Measurements from ENCODE around the gene SF3B3.
"Not testable (repeated sequence)": the region's sequence is repeated elsewhere in the genome, so short reads cannot be mapped to it uniquely, and the experiment has no call there.

Gene SF3B3

DNA sequence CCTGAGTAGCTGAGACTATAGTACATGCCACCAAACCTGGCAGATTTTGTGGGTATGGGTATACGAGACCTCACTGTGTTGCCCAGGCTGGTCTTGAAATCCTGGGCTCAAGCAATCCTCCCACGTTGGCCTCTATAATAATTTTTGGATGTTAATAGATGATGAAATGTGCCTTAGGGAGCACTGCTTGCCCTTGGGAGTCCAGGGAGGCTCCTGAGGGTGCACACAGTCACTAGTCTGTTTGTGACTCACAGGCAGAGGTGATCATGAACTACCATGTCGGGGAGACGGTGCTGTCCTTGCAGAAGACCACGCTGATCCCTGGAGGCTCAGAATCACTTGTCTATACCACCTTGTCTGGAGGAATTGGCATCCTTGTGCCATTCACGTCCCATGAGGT, 46.1 kb downstream of the SF3B3 start:
- no peak for DNase-seq

DNA sequence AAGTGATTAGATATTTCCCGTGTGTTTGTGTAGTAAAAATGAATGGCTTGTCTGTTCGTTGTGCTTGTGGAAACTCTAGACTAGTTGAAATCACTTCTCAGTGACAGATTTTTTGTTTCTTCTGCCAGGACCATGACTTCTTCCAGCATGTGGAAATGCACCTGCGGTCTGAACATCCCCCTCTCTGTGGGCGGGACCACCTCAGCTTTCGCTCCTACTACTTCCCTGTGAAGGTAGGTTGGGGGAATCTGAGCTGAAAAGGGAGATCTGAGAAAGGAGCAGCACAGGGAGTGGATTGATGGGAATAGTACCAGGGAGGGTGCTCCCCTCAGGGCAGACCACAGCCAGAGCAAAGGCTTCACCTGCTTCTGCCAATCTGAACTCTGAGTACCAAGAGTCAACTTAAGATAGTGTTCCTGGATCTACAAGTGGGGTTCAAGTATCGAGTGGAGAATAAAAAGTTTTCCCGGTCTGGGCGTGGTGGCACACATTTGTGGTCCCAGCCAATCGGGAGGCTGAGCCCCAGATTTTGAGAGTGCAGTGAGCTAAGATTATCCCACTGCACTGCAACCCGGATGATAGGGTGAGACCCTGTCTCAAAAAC, 47.5 kb downstream of the SF3B3 start:
- DNase-seq = no peak

- DNase-seq = no peak
Measured at GRCh38 chr16:70571623-70572022, 48.0 kb downstream of the SF3B3 start.

DNA sequence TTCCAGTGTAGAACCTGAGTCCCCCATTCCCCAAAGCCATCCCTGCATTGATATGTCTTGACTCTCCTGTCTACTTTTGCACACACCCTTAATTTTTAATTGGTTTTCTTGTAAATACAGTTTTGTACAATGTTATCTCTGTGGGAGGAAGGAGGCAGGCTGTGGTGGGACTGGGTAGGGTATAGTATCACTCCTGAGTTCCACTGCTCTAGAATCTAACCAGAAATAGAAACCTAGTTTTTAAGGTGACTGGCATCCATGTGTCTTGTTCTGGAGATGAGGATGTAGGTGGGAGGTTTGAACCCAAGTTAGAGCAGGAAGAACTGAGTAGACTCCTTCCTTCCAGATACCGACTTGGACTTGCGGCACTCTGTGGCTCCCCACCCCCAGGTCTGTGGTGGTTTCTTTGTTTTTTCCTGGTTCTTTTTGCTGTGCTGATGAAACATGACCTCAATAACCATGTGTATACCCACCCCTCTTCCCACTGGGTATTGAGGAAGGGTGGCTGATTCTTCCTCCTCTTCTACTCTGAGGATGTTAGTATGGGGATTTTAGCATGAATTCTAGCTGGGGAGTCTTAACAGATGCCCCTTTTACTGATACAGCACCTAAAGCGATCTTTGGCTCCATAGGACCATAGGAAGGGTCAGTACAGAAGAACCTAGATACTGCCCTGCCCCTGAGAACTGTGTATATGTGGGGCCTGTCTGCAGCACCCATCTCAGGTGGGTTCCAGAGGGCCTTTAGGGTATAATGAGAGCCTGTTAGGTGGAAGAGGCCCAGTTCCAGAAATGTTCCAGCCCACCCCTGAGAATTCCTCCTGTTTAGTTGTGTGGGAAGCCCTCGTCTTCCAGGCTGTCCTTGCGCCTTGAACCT, 48.7 kb downstream of the SF3B3 start:
- no peak for DNase-seq

DNA sequence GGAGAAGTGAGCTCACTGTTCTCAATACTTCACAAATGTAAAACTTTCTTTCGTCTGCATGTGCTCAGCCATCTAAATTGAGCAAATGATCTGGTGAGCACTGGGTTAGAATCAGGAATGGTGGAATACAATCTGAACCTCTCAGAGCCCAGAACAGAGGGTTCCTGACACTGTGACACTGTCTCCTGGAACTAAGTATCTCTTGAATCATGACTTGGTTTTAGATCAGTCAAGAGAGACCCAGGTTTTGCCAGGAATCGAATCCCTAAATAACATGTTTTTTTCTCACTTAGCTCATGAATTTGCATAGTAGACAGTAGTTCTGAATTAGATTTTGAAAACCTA, 49.3 kb downstream of the SF3B3 start:
- no peak for DNase-seq

- DNase-seq = no peak
Measured at GRCh38 chr16:70573451-70574121, 50.0 kb downstream of the SF3B3 start.

DNA sequence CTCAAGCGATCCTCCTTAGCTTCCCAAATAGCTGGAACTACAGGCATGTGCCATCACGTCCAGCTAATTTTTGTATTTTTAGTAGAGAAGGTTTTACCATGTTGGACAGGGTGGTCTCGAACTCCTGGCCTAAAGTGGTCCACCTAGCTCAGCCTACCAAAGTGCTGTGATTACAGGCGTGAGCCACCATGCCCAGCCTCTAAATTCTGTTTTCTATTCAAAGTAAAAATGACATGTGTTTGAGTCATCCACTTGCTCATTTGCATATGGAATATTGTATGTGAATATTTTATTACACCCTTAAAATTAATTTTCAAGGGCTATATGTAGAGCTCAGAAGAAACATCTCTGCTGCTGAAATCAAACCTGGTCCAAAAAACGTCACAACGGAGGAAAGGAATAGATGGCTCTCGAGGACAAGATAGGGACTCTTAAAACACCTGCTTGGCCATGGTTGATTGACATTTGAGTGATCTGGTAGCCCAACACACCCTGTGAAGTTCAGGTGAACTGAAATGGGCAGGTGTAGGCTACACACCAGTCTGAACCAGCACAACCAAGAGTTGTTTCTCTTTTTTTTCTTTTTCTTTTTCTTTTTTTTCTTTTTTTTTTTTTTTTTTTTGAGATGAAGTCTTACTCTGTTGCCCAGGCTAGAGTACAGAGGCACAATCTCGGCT, 51.1 kb downstream of the SF3B3 start:
- no peak for DNase-seq

DNA sequence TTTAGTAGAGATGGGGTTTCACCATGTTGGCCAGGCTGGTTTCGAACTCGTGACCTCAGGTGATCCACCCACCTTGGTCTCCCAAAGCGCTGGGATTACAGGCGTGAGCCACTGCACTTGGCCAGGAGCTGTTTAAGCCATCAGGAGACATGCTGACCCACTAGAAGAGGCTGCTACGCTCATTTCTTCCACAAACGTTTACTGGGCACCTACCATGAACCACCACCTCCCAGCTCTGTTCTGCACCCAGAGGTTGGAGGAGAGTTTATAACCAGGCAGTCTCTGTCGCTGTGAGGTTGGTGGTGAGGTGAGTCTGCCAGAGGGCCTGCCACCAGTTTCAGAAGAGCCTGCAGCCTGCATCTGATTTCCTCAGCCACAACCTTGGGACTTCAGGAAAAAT, 51.8 kb downstream of the SF3B3 start:
- no peak for DNase-seq

- DNase-seq = peak; percentile 27 to 61
Measured at GRCh38 chr16:70576431-70577255, 53.0 kb downstream of the SF3B3 start.

DNA sequence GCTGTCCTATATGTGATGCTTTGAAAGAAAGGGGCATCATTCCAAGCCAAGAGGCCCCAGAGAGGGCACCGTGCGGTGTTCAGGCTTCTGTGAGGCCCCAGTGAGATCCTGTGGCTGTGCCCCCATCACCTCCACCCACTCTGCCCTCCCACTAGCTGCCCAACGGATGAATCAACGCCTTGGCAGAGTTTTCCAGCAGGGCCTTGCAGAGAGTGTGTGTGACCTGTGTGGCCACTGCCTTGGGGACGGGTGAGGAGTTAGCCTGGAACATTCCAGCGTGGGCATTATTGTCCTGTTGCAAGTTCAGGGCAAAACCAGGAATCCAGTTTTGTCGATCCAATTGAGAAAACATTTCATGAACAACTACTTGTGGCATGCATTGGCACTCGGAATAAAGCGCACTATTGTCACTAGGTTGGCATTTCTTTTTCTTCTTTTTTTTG, 53.7 kb downstream of the SF3B3 start:
- peak; percentile 48 to 76 for DNase-seq

DNA sequence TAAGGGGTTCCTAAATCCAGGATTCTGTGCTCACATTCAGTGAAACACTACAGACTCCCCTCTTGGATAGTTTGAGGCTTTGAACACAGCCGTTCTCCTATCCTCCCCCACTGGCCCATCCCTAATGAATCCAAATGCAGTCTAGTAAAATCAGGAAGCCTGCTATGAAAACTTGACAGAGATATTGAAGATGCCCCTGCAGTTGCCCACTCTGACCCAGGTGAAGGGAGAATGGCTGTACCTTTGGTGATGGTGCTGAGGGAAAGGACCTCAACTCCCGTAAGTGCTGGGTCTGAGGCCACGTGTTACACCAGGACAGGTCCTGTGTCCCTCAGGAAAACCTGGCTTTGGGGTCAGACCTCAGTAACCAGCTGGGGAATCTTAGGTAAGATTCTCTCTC, 54.4 kb downstream of the SF3B3 start:
- DNase-seq = no peak

DNA sequence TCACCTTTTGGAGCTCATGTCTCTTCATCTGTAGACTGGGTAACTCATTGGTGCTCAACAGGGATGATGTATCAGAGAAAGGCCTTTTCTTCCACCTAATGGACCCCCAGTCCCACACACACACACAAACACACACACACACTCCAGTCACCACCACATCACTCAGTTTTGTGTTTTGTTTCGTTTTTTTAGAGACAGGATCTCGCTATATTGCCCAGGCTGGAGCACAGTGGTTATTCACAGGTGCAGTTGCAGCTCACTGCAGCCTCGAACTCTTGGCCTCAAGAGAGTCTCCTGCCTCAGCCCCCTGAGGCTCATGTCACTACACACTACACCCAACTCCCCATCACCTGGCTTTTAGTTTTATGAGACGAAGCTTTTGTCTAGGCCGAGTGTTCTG, 55.6 kb downstream of the SF3B3 start:
- no peak for DNase-seq

DNA sequence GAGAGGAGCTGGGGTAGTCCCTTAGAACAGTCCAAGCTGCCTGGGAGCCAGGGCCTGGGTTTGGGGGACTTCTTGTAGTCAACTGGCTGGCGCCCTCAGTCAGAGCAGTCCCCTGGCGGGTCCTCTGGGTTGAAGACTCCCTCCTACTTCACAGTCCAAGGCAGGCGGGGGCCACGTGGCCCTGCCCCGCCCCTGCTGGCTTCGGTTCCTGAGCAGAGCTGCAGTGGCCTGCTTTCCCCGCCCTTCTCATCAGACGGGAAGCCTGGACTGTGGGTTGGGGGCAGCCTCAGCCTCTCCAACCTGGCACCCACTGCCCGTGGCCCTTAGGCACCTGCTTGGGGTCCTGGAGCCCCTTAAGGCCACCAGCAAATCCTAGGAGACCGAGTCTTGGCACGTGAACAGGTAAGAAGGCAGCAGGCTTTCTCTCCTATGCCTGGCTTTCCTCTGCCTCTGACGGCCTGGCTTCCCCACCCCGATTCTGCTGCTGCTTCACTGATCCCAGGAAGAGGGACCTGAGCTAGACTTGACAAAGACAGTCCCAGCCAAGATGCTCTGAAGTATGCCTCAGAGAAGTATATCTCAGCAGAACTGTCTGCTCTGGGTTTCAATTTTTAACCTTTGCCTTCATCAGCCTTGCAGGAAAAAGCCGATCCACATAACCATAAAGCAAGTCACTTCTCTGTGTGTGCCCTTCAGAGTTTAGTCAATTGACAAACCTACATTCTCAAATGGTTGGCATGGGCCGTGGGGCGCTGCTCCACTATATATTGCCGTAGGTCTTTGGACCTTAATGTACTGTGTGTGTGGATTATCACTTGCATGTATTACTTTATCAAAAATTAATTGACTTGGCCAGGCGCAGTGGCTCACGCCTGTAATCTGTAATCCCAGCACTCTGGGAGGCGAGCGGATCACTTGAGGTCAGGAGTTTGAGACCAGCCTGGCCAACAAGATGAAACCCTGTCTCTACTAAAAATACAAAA, 56.3 kb downstream of the SF3B3 start:
- no peak for DNase-seq

DNA sequence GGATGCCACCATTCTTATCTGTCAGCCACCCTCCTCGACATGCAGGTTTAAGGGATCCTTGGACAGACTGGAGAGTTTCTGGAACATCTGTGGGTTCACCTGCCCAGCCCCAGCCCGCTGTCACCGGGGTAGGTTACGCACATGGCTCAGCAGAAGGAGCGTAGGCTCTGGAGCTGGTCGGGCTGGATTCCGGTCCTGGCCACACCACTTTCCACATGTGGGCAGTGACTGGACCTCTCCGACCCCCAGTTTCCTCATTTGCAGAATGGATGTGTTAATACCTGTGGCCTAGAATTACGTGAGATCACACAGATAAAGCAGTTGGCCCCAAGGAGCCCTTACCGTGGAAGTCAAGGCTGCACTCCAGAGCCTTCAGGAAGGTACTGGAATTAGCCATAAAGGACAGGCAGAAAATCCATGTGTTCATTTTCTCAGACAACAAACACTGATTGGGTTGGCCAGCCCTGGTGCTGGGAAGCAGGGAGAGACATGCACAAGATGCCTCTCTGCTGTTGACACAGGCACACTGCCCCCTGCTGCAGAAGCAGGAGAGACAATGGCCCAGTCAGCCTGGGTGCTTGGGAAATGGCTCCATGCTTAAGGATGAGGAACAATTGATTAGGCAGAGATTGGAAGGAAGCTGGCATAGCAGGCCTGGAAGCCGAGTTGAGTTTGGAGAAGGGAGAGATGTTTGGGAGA, 58.8 kb downstream of the SF3B3 start:
- DNase-seq = no peak

DNA sequence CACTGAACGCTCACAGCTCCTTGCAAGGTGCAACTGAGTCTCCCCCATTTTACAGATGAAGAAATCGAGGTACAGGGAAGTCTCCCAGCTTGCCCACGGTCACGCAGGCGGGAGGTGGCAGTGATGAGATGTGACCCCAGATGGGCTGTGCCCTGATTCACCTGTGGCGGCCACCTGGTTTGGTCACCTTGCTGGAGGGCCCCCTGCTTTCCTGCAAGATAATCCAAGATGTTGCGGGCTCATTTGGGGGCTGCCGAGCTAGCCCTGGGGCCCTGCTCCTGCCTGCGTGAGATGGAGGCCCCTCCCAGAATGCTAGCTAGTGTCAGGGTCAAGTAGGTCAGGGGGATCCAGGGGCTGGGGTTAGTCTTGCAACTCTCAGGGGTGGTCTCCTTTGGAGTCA, 63.1 kb downstream of the SF3B3 start:
- DNase-seq = no peak

GRCh38 chr16:70588565-70588964, 64.9 kb downstream of the SF3B3 start:
- DNase-seq = no peak

GRCh38 chr16:70589416-70589815, 65.8 kb downstream of the SF3B3 start:
- not testable (repeated sequence) for DNase-seq

DNA sequence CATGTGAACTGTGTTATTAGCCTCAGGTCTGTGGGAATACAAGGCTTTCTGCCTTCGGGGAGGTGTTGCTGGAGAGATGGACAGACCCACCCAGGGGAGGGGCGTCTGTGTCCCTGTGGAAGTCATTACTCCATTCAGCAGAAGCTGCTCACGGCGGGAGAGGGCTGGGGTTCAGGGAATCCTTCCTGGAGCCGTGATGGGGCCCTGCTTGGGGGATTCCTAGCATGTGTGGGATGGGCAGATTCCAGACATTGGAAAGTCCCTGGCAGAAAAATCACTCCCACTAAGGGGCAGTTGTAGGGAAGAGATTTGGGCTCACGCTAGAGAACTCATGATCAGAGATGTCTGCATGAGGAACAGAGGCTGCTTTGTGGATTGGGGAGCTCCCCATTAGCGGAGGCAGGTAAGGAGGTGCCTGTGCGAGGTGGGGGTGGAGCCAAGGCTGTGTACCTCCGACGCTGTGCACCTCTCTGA, 66.4 kb downstream of the SF3B3 start:
- DNase-seq = no peak

DNA sequence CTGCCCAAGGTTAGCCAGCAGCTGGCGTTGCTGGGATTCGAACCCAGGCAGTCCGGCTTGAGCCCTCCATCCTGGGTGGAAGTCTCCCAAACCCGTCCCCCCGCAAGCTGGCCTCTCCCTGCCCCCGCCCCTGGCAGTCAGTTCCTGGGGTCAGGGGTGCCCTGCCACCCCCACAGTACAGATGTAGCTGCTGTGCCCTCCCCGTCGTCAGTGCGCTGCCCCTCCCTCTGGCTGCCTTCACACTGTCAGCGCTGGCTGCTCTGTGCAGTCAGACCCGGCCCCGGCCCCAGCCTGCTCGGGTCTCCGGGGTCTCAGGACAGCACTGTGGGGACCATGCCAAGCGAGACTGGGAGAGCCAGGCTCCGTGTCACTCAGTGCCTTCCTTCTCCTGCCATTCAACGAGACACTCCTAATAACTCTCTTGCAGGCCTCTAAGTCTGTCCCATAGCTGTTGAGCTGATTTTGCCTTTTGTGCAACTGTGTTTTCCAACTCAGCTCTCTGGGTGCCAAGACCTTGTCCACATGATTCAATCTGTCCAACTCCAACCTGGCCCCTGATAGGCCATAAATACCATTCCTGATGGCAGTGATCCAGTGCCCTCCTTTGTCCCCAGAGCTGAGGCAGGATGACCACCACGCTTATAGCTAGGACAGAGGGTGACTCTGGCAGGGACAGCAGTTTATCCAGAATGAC, 67.3 kb downstream of the SF3B3 start:
- DNase-seq = no peak

DNA sequence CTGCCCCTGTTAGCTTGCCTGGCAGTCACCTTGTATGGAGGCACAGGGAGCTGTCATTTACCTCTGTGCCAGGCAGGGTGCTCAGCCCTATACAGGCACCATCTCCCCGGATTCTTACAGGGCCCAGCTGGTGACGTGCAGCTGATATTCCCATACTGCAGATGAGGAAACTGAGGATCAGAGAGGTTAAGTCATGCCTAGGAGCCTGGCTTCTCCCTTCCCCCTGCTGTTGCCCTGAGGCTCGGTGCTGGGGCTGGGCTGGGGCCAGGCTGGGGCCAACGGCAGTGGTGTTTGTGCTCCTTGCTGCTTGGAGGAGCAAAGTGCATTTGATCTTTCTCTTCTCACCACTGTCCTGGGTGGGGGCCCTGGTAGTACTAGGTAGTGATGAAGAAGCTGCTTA, 68.0 kb downstream of the SF3B3 start:
- no peak for DNase-seq
